Ecto neural progenitor cell (in vitro differentiated cells): ENCODE data around the gene TRIM47.

Source experiments
- DNase-seq: peaks from one replicate; pipeline ENCODE4 v3.0.0-alpha.2; 2018; ENCODE audit warnings: low spot score

Gene TRIM47

DNA sequence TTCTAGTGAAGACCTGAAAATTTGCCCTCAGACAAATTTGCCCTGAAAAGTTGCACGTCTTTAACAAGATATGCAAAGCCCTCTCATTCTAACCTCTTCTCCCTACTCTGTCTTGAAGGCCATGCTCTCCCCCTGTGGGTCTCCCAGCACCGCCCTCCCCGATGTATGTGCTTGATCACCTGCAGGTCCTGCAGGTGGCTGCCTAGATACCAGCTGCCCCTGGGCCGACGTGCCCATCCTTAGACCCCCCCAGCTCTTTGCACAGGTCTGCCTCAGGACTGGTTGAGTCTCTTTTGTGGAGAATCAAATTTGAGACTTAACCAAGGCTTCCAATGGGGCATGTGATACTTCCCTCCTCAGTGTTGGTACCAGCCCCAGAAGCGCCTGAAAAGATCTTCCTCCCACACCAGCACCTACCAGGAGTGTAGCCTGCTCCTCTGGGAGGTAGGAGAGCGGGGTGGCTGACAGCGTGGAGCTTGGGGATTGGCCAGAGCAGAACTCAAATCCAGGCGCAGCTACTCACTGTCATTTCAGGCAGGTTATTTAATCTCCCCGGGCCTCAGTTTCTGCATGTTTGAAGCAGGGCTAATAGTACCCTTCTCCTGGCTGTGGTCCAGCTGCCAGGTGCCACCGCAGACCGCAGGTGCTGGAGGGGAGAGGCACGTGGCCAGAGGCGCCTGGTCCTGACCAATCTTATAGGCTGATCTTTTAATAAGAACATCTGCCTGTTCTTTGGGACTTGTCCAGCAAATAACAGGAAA, 30.9 kb upstream of the TRIM47 start:
- peak; percentile 43 for DNase-seq

GRCh38 chr17:75908201-75908600, 29.8 kb upstream of the TRIM47 start:
- DNase-seq: peak; percentile 47

DNA sequence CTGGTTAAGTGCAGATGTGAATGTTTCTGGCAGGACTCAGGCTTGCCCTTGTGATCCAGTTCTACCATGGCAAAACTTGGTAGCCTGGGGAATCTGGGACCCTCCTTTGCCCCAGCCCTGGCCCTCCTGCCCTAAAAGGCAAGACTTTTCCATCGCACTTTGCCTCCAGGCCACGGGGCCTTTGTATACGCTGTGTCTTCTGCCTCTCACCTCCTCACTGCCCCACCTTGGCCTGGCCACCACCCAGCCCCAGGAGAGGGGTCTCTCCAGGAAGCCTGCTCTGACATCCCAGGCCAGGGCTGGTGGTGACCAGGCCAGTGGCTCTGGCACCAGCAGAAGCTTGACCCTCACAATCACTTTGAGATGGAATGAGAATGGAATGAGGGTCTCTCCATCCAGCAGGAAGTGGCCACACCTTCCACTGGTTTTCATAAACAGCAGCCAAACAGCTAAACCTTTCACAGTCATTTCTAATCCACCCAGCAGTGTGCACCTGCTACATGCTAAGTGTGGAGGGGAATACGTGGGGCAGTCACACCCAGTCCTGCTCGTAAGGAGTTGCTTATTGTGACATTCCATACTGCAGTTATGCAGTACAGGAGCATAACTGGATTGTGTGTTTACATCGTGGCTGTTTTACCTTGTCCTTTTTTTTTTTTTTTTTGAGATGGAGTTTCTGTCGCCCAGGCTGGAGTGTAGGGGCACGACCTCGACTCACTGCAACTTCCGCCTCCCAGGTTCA, 27.9 kb upstream of the TRIM47 start:
- peak; percentile 48 for DNase-seq

- peak; percentile 99 for DNase-seq
These were observed 26.6 kb upstream of the TRIM47 start, which contains the start of gene MRPL38 for GRCh38 chr17:75904749-75905521. Gene MRPL38 (minus strand): TSS chr17:75904884. CDS start chr17:75904875, 9 bp downstream.

- no peak for DNase-seq
These were observed 24.0 kb upstream of the TRIM47 start for GRCh38 chr17:75902406-75902805.

DNA sequence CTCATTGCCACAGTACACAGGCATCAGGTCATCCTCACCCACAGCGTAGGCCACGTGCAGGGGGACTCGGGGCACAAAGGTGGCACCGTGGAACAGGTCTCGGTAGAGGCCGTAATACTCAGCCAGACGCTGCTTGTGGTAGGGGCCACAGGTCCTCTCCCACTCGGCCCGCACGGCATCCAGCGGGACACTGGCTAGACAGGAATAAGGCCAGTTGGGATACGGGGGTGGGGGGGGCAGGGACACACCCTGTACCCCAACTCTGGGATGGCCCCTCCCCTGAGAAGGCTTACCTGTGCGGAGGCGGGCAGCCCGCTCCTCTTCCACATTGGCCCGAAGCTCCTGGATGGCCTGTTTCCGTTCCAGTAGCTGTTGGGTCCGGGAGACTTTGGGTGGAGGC, 23.3 kb upstream of the TRIM47 start:
- no peak for DNase-seq

DNA sequence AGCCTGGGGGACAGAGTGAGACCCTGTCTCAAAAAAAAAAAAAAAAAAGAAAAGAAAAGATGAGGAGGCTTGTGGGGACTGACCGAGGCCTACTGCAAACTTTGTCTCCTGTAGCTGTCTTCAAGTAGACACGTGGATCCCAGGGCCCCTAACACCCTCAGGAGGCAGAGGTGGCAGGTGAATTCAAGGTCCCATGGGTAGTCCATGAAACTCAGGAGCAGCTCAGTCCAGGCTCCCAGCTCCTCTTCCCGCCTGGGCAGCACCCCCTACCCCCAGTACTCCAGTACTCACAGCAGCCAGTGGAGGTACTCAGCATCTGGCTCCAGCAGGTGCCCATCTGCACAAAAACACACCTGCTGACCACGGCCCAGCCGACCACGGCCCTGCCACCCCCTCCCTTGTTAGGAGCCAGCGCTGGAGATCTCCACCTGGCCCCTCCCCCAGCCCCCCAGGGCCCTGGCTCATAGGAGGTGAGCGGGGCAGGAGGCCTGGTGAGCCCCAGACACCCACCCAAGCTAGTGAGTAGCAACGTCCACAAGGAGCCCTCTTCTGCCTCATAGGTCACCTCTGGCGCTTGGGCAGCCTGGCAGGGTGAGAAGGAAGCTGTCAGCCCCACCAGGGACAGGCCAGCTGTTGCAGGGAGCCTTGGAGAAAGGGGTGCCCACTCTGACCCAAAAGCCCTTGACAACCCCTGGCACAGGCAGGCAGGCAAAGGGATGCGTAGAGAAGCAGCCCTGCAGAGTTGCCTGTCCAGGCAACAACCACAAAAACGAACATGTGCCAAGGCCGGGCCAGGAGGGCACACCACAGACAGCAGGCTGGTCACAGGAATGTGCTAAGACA, 22.5 kb upstream of the TRIM47 start:
- no peak for DNase-seq

DNA sequence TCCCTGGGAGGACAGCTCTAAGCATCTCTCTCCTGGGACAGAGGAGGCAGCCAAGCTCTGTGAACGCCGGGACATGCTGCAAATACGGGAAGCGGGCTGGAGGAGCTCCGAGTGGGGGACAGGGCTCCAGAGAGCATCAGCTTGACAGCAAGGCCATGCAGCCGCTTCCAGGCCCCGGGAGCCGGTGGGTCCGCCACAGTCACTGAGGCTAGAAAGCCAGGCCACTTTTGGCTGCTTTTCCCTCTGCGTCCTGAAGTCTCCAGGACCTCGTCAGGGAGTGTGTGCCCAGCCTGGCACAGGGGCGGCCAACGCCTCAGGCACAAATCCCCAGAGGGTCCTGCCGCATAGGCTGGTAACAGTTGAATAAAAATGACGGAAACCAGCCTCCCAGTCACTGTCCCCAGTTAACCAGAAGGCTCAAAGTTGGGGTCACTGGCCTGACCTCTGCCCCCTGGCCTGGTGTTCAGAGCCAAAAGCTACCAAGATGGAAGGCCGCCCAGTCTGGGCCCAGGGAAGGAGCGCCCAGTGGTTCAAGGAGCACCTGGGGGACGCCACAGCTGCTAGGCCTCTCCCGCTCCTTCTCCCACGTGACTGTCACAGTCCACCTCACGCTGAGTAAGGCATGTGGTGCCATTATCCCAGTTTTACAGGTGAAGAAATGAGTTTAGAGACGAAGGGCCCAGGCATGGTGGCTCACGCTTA, 21.5 kb upstream of the TRIM47 start:
- no peak for DNase-seq

DNA sequence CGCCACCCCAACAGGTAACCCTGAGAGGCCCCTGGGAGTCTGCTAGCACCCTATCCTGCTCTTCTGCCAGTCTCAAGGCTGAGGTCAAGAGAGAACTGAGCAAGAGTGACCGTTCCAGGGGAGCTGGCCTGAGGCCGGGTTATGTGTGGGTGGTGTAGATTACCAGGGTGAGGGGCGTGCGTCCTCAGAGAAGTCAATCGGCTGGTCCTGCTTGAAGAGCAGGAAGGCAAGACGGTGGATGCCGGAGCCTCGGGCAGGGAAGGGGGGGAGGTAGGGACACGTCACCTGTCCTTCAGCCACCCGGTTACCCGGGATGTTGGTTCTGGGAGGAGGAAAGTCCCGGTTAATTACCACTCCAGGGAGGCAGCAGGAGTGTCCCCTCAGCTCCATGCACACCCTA, 21.0 kb upstream of the TRIM47 start:
- no peak for DNase-seq

DNA sequence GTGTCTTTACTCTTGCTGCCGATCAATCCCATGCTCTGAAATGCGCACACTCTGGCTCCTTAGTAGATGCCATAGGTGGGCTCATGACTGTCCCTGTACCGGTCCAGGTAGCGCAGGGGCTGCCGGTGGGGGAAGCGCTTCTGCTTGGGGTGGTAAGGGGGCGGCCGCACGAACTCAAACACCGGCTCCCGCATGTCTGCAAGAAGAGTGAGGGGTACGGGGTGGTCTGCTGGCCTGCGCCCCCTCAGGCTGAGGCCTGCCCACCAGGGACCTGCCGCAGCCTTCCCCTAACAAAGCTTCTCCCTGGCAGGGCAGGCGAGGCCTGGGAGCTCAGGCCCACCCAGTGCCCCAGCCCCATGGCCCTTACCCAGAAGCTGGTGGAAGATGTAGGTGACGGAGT, 20.4 kb upstream of the TRIM47 start:
- no peak for DNase-seq

DNA sequence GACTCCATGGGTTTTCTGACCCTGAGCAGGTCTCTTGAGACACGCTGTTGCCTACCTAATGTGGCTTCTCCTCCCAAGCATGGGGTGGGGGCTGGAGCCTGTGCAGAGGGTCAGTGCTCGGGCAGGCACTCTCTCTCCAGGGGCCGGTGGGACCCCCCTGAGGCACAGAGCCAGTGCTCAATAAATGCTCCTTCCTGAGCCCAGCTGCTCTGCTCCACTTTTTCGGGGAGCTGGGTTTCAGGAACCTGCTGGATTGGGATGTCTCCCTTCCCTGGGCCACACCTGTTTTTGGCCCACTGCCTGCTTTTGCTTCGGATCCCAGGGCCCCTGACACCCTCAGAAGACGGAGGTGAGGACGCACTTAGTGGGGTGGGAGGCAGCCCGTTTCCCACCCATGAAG, 19.7 kb upstream of the TRIM47 start:
- no peak for DNase-seq

DNA sequence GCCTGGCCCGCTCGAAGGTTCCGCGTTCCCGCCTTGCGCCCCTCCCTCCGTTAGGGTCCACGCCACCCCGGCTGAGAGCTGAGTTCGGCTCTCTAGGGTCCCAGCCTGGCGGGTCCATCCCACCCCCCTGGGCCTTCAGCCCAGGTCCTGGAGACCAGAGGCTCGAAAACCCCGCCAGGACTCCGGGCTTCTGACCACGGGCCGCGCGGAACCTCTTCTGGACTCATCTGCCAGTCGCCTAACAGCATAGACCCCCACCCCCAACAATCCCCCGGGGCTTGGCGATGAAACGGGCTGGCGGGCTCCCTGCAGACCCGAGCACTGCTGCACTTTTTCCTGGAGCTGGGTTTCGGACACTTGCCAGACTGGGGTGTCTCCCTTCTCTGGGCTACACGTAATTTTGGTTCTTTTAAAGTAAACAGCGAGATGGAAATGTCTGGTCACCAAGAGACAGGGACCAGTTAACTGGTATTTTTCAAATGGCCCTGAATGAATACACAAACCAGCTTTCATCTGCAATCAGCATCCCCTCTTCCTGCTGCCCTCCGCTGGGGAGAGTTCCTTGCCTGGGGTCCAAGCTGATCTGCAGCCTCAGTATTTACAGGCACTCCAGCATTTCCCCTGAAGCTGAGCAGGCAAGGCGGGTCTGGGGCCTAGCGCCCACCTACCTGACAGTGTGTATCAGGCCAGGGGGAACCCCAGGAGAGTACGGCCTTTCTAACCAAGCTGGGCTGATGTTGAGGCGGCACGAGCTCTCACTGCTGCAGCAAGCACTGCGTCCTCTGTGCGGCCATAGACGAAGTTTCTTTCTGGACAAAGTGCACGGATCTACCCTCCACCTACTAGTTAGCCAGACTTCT, 19.0 kb upstream of the TRIM47 start:
- no peak for DNase-seq

GRCh38 chr17:75896415-75897159, 18.2 kb upstream of the TRIM47 start, which contains the start of gene TRIM65:
Gene TRIM65 (minus strand): TSS chr17:75896951. CDS start chr17:75896937, 14 bp downstream.
- peak; percentile 93 for DNase-seq

GRCh38 chr17:75895370-75896155, 17.2 kb upstream of the TRIM47 start:
- DNase-seq: peak; percentile 80

GRCh38 chr17:75894049-75894733, 15.8 kb upstream of the TRIM47 start:
- no peak for DNase-seq

DNA sequence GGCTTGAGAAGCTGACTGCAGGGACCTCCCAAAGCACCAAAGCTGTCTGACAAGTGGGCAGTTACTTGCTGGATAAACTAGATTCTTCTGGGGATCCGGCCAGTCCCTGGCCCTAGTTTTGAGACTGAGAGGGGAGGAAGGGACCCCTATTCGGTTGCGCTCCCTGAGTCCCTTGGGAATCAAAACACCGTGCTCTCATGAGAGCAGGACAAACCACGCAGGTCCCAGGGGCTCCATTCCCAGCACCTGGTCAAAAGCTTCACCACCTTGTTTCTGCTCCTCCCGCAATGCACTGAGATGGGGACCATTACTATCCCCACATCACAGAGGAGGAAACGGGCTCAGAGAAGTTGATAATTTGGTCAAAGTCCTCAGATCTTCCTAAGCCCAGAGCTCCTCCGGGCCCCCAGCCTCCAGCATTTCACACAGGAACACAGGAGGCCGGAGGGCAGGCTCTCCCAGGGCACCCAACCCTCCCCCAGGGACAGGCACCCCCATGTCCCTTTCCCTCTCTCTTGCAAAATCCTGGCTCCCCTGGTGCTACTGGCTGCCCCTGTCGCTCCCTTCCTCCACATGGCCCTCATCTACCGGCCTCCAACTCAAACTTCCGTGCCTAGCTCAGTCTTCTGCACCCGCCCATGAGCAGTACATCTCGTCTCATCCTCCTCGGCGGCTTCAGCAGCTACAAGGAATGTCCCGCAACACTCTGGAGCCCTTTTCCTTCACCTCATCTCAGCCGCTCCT, 15.1 kb upstream of the TRIM47 start:
- no peak for DNase-seq

GRCh38 chr17:75892556-75893224, 14.3 kb upstream of the TRIM47 start:
- DNase-seq: peak; percentile 58
